Mesenchymal stem cell (in vitro differentiated cells and primary cell): ENCODE measurements around the gene ADGRV1.
A peak's percentile ranks its signal among the peaks of the same experiment; 100 is the strongest.

Experiments
- DNase-seq: peaks from one replicate; pipeline ENCODE4 v3.0.0-alpha.2; 2013
- H2AFZ ChIP-seq: one replicate; pipeline ENCODE4 v1.6.1; 2013; ENCODE audit warnings: low read depth, mild to moderate bottlenecking, control low read depth, inconsistent platforms, low read length, moderate library complexity
- H2AK5ac ChIP-seq: 2 replicates; pipeline ENCODE4 v1.6.1; 2013; ENCODE audit warnings: low read length, moderate library complexity, mild to moderate bottlenecking, inconsistent platforms; ENCODE audit not compliant: severe bottlenecking
- H2BK120ac ChIP-seq: one replicate; pipeline ENCODE4 v1.6.1; 2013; ENCODE audit warnings: low read depth, mild to moderate bottlenecking, inconsistent platforms, low read length, moderate library complexity
- H2BK12ac ChIP-seq, 2 experiments: one replicate each; pipeline ENCODE4 v1.6.1; 2013; ENCODE audit warnings: inconsistent platforms in 2 of 2, low read length in 2 of 2, mild to moderate bottlenecking in 2 of 2, moderate library complexity in 2 of 2, control low read depth in 1 of 2
- H2BK15ac ChIP-seq: one replicate; pipeline ENCODE4 v1.6.1; 2013; ENCODE audit warnings: mild to moderate bottlenecking, low read depth, inconsistent platforms; ENCODE audit not compliant: poor library complexity, severe bottlenecking
- H2BK5ac ChIP-seq: 2 replicates; pipeline ENCODE4 v1.6.1; 2013; ENCODE audit warnings: low read depth, mild to moderate bottlenecking, low read length, control low read depth, inconsistent platforms; ENCODE audit not compliant: poor library complexity, severe bottlenecking
- H3K14ac ChIP-seq, 2 experiments: one replicate each; pipeline ENCODE4 v1.6.1; 2013; ENCODE audit warnings: inconsistent platforms in 2 of 2, low read length in 2 of 2, control low read depth in 1 of 2, mild to moderate bottlenecking in 1 of 2, moderate library complexity in 1 of 2
- H3K18ac ChIP-seq, 2 experiments: one replicate each; pipeline ENCODE4 v1.6.1; 2013; ENCODE audit warnings: inconsistent platforms in 2 of 2, low read length in 2 of 2, control low read depth in 1 of 2, low read depth in 1 of 2, mild to moderate bottlenecking in 1 of 2
- H3K23ac ChIP-seq, 2 experiments: one replicate each; pipeline ENCODE4 v1.6.1; 2013; ENCODE audit warnings: inconsistent platforms in 2 of 2, low read length in 2 of 2, mild to moderate bottlenecking in 2 of 2, moderate library complexity in 2 of 2, control low read depth in 1 of 2
- H3K27ac ChIP-seq: 2 replicates; pipeline ENCODE4 v1.5.1; 2013; ENCODE audit warnings: mild to moderate bottlenecking, moderate library complexity, low read length, control low read depth, inconsistent platforms; ENCODE audit not compliant: poor library complexity, severe bottlenecking
- H3K27me3 ChIP-seq, 2 experiments: 2 replicates each; pipeline versions ENCODE4 v1.6.1 to v1.7.0; 2013; ENCODE audit warnings: low read length in 2 of 2, mild to moderate bottlenecking in 2 of 2, moderate library complexity in 2 of 2, control low read depth in 1 of 2, inconsistent platforms in 1 of 2; ENCODE audit not compliant: control insufficient read depth in 1 of 2, insufficient read depth in 1 of 2
- H3K36me3 ChIP-seq, 2 experiments: 2 replicates each; pipeline versions ENCODE4 v1.6.1 to v1.7.0; 2013; ENCODE audit warnings: low read length in 2 of 2, control low read depth in 1 of 2, inconsistent platforms in 1 of 2, low read depth in 1 of 2, mild to moderate bottlenecking in 1 of 2; ENCODE audit not compliant: insufficient read depth in 2 of 2, control insufficient read depth in 1 of 2
- H3K4ac ChIP-seq, 2 experiments: one replicate each; pipeline ENCODE4 v1.6.1; 2013; ENCODE audit warnings: inconsistent platforms in 2 of 2, low read length in 2 of 2, mild to moderate bottlenecking in 2 of 2, moderate library complexity in 2 of 2, control low read depth in 1 of 2, low read depth in 1 of 2
- H3K4me1 ChIP-seq: 2 replicates; pipeline ENCODE4 v1.6.1; 2013; ENCODE audit warnings: low read depth, low read length, control low read depth; ENCODE audit not compliant: control insufficient read depth, insufficient read depth
- H3K4me2 ChIP-seq: 2 replicates; pipeline ENCODE4 v1.6.1; 2013; ENCODE audit warnings: low read length, mild to moderate bottlenecking, inconsistent platforms; ENCODE audit not compliant: poor library complexity, severe bottlenecking
- H3K4me3 ChIP-seq, 2 experiments: 2 replicates each; pipeline versions ENCODE4 v1.5.1 to v1.7.0; 2013; ENCODE audit warnings: low read length in 2 of 2, mild to moderate bottlenecking in 2 of 2, control low read depth in 1 of 2, low read depth in 1 of 2; ENCODE audit not compliant: insufficient read depth in 1 of 2
- H3K79me1 ChIP-seq: replicated peaks from 2 replicates; pipeline ENCODE4 v1.6.1; 2013; ENCODE audit warnings: mild to moderate bottlenecking, control low read depth, low read length, inconsistent platforms; ENCODE audit not compliant: poor library complexity, severe bottlenecking
- H3K9ac ChIP-seq: 2 replicates; pipeline ENCODE4 v1.7.0; 2013; ENCODE audit warnings: mild to moderate bottlenecking, low read length, moderate library complexity
- H3K9me3 ChIP-seq: 2 replicates; pipeline ENCODE4 v1.7.0; 2013; ENCODE audit warnings: mild to moderate bottlenecking, low read length; ENCODE audit not compliant: control insufficient read depth
- H4K8ac ChIP-seq: one replicate; pipeline ENCODE4 v1.6.1; 2013; ENCODE audit warnings: inconsistent platforms, mild to moderate bottlenecking, low read length, moderate library complexity
- H4K91ac ChIP-seq: one replicate; pipeline ENCODE4 v1.6.1; 2013; ENCODE audit warnings: mild to moderate bottlenecking, low read length, inconsistent platforms
- WGBS: methylation state at CpG from one replicate; pipeline ENCODE4 v1.1.7; 2013; ENCODE audit warnings: mixed read lengths; 5-methylcytosine and 5-hydroxymethylcytosine counted together

The ADGRV1 gene

GRCh38 chr5:91146230-91146629 is 587.6 kb downstream of the ADGRV1 start:
- no peak overlapping the region for H3K4me2 ChIP-seq
- no peak overlapping the region for H2BK120ac ChIP-seq
- no peak overlapping the region for H3K27ac ChIP-seq
- no peak overlapping the region for H2BK12ac ChIP-seq
- H3K23ac ChIP-seq, result no peak overlapping the region
- H3K18ac ChIP-seq, result no peak overlapping the region
- no peak overlapping the region for H4K8ac ChIP-seq
- no peak overlapping the region for H3K4ac ChIP-seq
- no peak overlapping the region for H4K91ac ChIP-seq
- H2AFZ ChIP-seq, result no peak overlapping the region
- DNase-seq, result no peak
- no peak overlapping the region for H3K14ac ChIP-seq
- no peaks in the 10 kb centered on the region for H3K27me3 ChIP-seq
- no peak overlapping the region for H3K4me3 ChIP-seq
- peaks cover 3% of the 10 kb centered on the region for H3K4me1 ChIP-seq
- no peak overlapping the region for H3K9ac ChIP-seq
- no peak overlapping the region for H2BK15ac ChIP-seq
- H3K36me3 ChIP-seq, result no peaks in the 10 kb centered on the region
- WGBS, result 77% methylated on average over 4 of the region's 4 CpGs
- H3K79me1 ChIP-seq, result no peaks in the 10 kb centered on the region
- H2BK5ac ChIP-seq, result no peak overlapping the region
- H3K9me3 ChIP-seq, result no peaks in the 10 kb centered on the region
- no peak overlapping the region for H2AK5ac ChIP-seq

DNA sequence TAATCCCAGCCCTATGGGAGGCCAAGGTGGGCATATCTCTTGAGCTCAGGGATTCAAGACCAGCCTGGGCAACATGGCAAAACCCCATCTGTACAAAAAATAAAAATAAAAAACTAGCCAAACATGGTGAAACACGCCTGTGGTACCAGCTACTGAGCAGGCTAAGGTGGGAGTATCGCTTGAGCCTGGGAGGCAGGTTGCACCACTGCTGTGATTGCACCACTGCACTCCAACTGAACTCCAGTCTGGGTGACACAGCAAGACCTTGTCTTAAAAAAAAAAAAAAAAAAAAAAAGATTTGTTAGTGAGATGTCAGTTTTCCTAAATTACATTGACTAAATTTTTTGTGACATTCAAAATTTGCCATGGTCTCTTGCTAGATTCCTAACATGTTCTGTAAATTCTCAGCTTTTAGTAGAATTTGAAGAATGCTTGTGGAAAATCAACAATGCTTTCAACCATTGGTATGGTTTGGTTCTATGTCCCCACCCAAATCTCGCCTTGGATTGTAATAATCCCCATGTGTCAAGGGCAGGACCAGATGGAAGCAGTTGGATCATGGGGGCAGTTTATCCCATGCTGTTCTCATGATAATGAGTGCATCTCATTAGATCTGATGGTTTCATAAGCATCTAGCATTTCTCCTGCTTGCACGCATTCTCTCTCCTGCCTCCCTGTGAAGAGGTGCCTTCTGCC is 588.5 kb downstream of the ADGRV1 start:
- H3K79me1 ChIP-seq, result no peaks in the 10 kb centered on the region
- no peak overlapping the region for H2BK15ac ChIP-seq
- H3K9ac ChIP-seq, result no peak overlapping the region
- H3K23ac ChIP-seq, result no peak overlapping the region
- H3K4ac ChIP-seq, result no peak overlapping the region
- no peak overlapping the region for H4K91ac ChIP-seq
- no peak overlapping the region for H3K4me2 ChIP-seq
- 99% methylated on average over 4 of the region's 4 CpGs for WGBS
- no peak overlapping the region for H2BK120ac ChIP-seq
- H3K9me3 ChIP-seq, result no peaks in the 10 kb centered on the region
- H3K4me3 ChIP-seq, result no peak overlapping the region
- H3K27me3 ChIP-seq, result no peaks in the 10 kb centered on the region
- no peak overlapping the region for H2AK5ac ChIP-seq
- H4K8ac ChIP-seq, result no peak overlapping the region
- H3K36me3 ChIP-seq, result no peaks in the 10 kb centered on the region
- no peak overlapping the region for H2AFZ ChIP-seq
- no peak overlapping the region for H2BK5ac ChIP-seq
- H2BK12ac ChIP-seq, result no peak overlapping the region
- DNase-seq, result no peak
- H3K18ac ChIP-seq, result no peak overlapping the region
- no peak overlapping the region for H3K27ac ChIP-seq
- peaks cover 1% of the 10 kb centered on the region for H3K4me1 ChIP-seq
- H3K14ac ChIP-seq, result no peak overlapping the region

DNA sequence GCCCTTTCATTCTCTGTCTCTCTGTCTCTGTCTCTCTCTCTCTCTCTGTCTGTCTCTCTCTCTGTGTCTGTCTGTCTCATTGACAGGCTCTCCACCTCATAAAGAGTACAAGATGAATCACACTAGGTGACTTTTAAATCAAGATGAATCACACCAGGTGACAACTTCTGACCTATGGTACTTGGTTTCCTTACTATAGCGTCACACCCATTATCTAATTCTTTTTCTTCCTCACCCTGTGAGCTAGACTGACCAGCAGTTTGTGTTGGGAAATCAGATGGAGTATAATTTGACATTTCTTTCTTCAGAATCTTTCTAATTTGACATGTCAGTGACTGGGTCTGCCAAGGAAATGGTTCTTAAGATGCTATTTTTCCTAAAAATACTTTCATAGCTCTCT is 591.6 kb downstream of the ADGRV1 start:
- DNase-seq, result no peak
- H2BK15ac ChIP-seq, result peak overlapping the region; percentile 36
- H3K79me1 ChIP-seq, result no peaks in the 10 kb centered on the region
- H3K9ac ChIP-seq, result no peak overlapping the region
- no peak overlapping the region for H3K18ac ChIP-seq
- no peak overlapping the region for H3K14ac ChIP-seq
- no peaks in the 10 kb centered on the region for H3K36me3 ChIP-seq
- H3K27ac ChIP-seq, result no peak overlapping the region
- H3K27me3 ChIP-seq, result no peaks in the 10 kb centered on the region
- no peak overlapping the region for H4K91ac ChIP-seq
- no peak overlapping the region for H4K8ac ChIP-seq
- no peak overlapping the region for H3K4me2 ChIP-seq
- no peak overlapping the region for H2BK120ac ChIP-seq
- H3K4ac ChIP-seq, result no peak overlapping the region
- no CpG with 5 or more reads among the region's 1 CpG for WGBS
- H2BK12ac ChIP-seq, result no peak overlapping the region
- H3K9me3 ChIP-seq, result no peaks in the 10 kb centered on the region
- H2AFZ ChIP-seq, result no peak overlapping the region
- H3K4me3 ChIP-seq, result no peak overlapping the region
- H2AK5ac ChIP-seq, result no peak overlapping the region
- H3K23ac ChIP-seq, result no peak overlapping the region
- no peak overlapping the region for H2BK5ac ChIP-seq
- peaks cover 1% of the 10 kb centered on the region for H3K4me1 ChIP-seq

GRCh38 chr5:91150636-91151035 is 592.0 kb downstream of the ADGRV1 start:
- no peak overlapping the region for H3K14ac ChIP-seq
- no peaks in the 10 kb centered on the region for H3K27me3 ChIP-seq
- no peak overlapping the region for H3K9ac ChIP-seq
- H3K4ac ChIP-seq, result no peak overlapping the region
- H3K9me3 ChIP-seq, result no peaks in the 10 kb centered on the region
- no peak overlapping the region for H3K18ac ChIP-seq
- H4K91ac ChIP-seq, result no peak overlapping the region
- no peak overlapping the region for H2BK12ac ChIP-seq
- no peak for DNase-seq
- H3K4me3 ChIP-seq, result no peak overlapping the region
- no peak overlapping the region for H2BK15ac ChIP-seq
- no peak overlapping the region for H2AFZ ChIP-seq
- H4K8ac ChIP-seq, result no peak overlapping the region
- no peak overlapping the region for H3K23ac ChIP-seq
- H3K4me1 ChIP-seq, result peaks cover 2% of the 10 kb centered on the region
- H2AK5ac ChIP-seq, result no peak overlapping the region
- H2BK5ac ChIP-seq, result no peak overlapping the region
- no peaks in the 10 kb centered on the region for H3K36me3 ChIP-seq
- no peaks in the 10 kb centered on the region for H3K79me1 ChIP-seq
- H2BK120ac ChIP-seq, result no peak overlapping the region
- no peak overlapping the region for H3K27ac ChIP-seq
- H3K4me2 ChIP-seq, result no peak overlapping the region
